ENCODE measurements around the gene C2.
A peak's percentile ranks its signal among the peaks of the same experiment; 100 is the strongest.

Gene C2

GRCh38 chr6:31906122-31906521, 21.4 kb upstream of the C2 start:
- TF ChIP-seq TCF12 (IDR thresholded peaks at IDR 0.05; ENCODE audit: low read depth) (no peak), CREB1 (IDR thresholded peaks at IDR 0.05; ENCODE audit: low read depth) (no peak), FOXM1 (IDR thresholded peaks at IDR 0.05; ENCODE audit: borderline replicate concordance, low read depth) (no peak), YY1 (IDR thresholded peaks at IDR 0.05; ENCODE audit: low read depth) (no peak), TAF1 (IDR thresholded peaks at IDR 0.05; ENCODE audit: low read depth) (no peak), MAX (IDR thresholded peaks at IDR 0.05) (no peak), NFIC (IDR thresholded peaks at IDR 0.05) (no peak), EGR1 (IDR thresholded peaks at IDR 0.05) (no peak), REST (IDR thresholded peaks at IDR 0.05; ENCODE audit: low read depth) (no peak), CEBPB (IDR thresholded peaks at IDR 0.05) (no peak)

- TF ChIP-seq RAD21 (IDR thresholded peaks at IDR 0.05; ENCODE audit: low read depth) (no peak), CEBPB (IDR thresholded peaks at IDR 0.05) (peak; percentile 90), ZBTB7A (IDR thresholded peaks at IDR 0.05; ENCODE audit: low read depth) (no peak)
These were observed 20.2 kb upstream of the C2 start for GRCh38 chr6:31907158-31907813.

GRCh38 chr6:31908791-31909190, 18.7 kb upstream of the C2 start:
- TF ChIP-seq EP300 (IDR thresholded peaks at IDR 0.05; ENCODE audit: borderline replicate concordance) (no peak), ZBTB7A (IDR thresholded peaks at IDR 0.05; ENCODE audit: low read depth) (no peak), TCF12 (IDR thresholded peaks at IDR 0.05; ENCODE audit: low read depth) (no peak), EGR1 (IDR thresholded peaks at IDR 0.05) (no peak), CREB1 (IDR thresholded peaks at IDR 0.05; ENCODE audit: low read depth) (no peak), FOXM1 (IDR thresholded peaks at IDR 0.05; ENCODE audit: borderline replicate concordance, low read depth) (no peak), CEBPB (IDR thresholded peaks at IDR 0.05) (no peak), NFIC (IDR thresholded peaks at IDR 0.05) (no peak), TAF1 (IDR thresholded peaks at IDR 0.05; ENCODE audit: low read depth) (no peak), MAX (IDR thresholded peaks at IDR 0.05) (no peak), RAD21 (IDR thresholded peaks at IDR 0.05; ENCODE audit: low read depth) (no peak), TEAD4 (IDR thresholded peaks at IDR 0.05) (no peak), YY1 (IDR thresholded peaks at IDR 0.05; ENCODE audit: low read depth) (no peak), REST (IDR thresholded peaks at IDR 0.05; ENCODE audit: low read depth) (no peak), USF1 (IDR thresholded peaks at IDR 0.05) (no peak)

- no peak for TF ChIP-seq TEAD4 (IDR thresholded peaks at IDR 0.05)
- no peak for TF ChIP-seq MAX (IDR thresholded peaks at IDR 0.05)
- TF ChIP-seq CREB1 (IDR thresholded peaks at IDR 0.05; ENCODE audit: low read depth): no peak
- no peak for TF ChIP-seq USF1 (IDR thresholded peaks at IDR 0.05)
- TF ChIP-seq EP300 (IDR thresholded peaks at IDR 0.05; ENCODE audit: borderline replicate concordance): no peak
- TF ChIP-seq YY1 (IDR thresholded peaks at IDR 0.05; ENCODE audit: low read depth): no peak
- no peak for TF ChIP-seq RAD21 (IDR thresholded peaks at IDR 0.05; ENCODE audit: low read depth)
- no peak for TF ChIP-seq EGR1 (IDR thresholded peaks at IDR 0.05)
- no peak for TF ChIP-seq ZBTB7A (IDR thresholded peaks at IDR 0.05; ENCODE audit: low read depth)
- no peak for TF ChIP-seq CEBPB (IDR thresholded peaks at IDR 0.05)
- TF ChIP-seq TCF12 (IDR thresholded peaks at IDR 0.05; ENCODE audit: low read depth): no peak
- TF ChIP-seq TAF1 (IDR thresholded peaks at IDR 0.05; ENCODE audit: low read depth): no peak
- TF ChIP-seq REST (IDR thresholded peaks at IDR 0.05; ENCODE audit: low read depth): no peak
- TF ChIP-seq NFIC (IDR thresholded peaks at IDR 0.05): no peak
- TF ChIP-seq FOXM1 (IDR thresholded peaks at IDR 0.05; ENCODE audit: borderline replicate concordance, low read depth): no peak
These were observed 15.5 kb upstream of the C2 start for GRCh38 chr6:31911826-31912585.
